HepG2 (cell line): ENCODE measurements around the gene SUN5. TPM values are rescaled to one million over a fixed set of nuclear protein-coding genes. Genes with fewer than 3 reads are reported as not detected.

Experiments
- HNRNPL ChIP-seq: fragments of 200-400 bp; formaldehyde crosslinking; IDR thresholded peaks from 2 replicates; pipeline ENCODE4 v1.6.1; 2017; ENCODE audit warnings: mild to moderate bottlenecking, low read depth, low read length
- SMAD1 ChIP-seq: sonication (generic); formaldehyde crosslinking; IDR thresholded peaks from 2 replicates; pipeline ENCODE4 v1.4.0; 2020; ENCODE audit warnings: missing genetic modification reagents, low read depth, mild to moderate bottlenecking, borderline replicate concordance
- ZNF256 ChIP-seq: sonication (generic); formaldehyde crosslinking; conservative IDR thresholded peaks from 2 replicates; pipeline ENCODE4 v1.4.0; 2020; ENCODE audit warnings: missing genetic modification reagents
- ZNF431 ChIP-seq: sonication (generic); formaldehyde crosslinking; IDR thresholded peaks from 2 replicates; pipeline ENCODE4 v1.9.0; 2022; ENCODE audit warnings: missing genetic modification reagents, low read depth, mild to moderate bottlenecking, borderline replicate concordance
- ZNF746 ChIP-seq: sonication (generic); formaldehyde crosslinking; IDR thresholded peaks from 2 replicates; pipeline ENCODE4 v1.8.0; 2022; ENCODE audit warnings: mild to moderate bottlenecking, missing genetic modification reagents
- ZNF747 ChIP-seq: sonication (generic); formaldehyde crosslinking; IDR thresholded peaks from 2 replicates; pipeline ENCODE4 v1.8.1; 2023; ENCODE audit warnings: missing genetic modification reagents, mild to moderate bottlenecking, borderline replicate concordance
- polyA plus RNA-seq, 8 experiments: library from polyadenylated mRNA; depleted of rRNA in 3 of 8; stranded (reverse) in 7 of 8; unstranded in 1 of 8; fragments of >200 nt; fragmentation: Illumina TruSeq in 4 of 8; extraction: Trizol in 4 of 8; gene quantifications; 2 replicates each; pipeline versions ENCODE4 v1.2.1 to v1.2.3, GENCODE V29; 2011 to 2016; ENCODE audit warnings: low read depth in 4 of 8, missing spikeins in 1 of 8, mixed read lengths in 1 of 8; ENCODE audit not compliant: insufficient read depth in 1 of 8
- total RNA-seq, 5 experiments: library from RNA; depleted of rRNA; stranded (reverse); fragments of >200 nt; fragmentation: Illumina TruSeq; extraction: Trizol; gene quantifications; 2 replicates each; pipeline ENCODE4 v1.2.3, GENCODE V29; 2016; ENCODE audit warnings: low read depth in 1 of 5
- TF ChIP-seq, protein P1 (sequence below): sonication (generic); formaldehyde crosslinking; IDR thresholded peaks from 2 replicates; pipeline ENCODE4 v1.4.0; 2020; ENCODE audit warnings: mild to moderate bottlenecking, missing genetic modification reagents
- TF ChIP-seq, protein P2 (sequence below): sonication (generic); formaldehyde crosslinking; IDR thresholded peaks from 2 replicates; pipeline ENCODE4 v1.4.0; 2020; ENCODE audit warnings: missing genetic modification reagents, borderline replicate concordance
- TF ChIP-seq, protein P3 (sequence below): sonication (generic); formaldehyde crosslinking; IDR thresholded peaks from one replicate; pipeline ENCODE4 v1.5.1; 2020; ENCODE audit warnings: mild to moderate bottlenecking, missing genetic modification reagents; ENCODE audit errors: not compliant biosample characterization

The SUN5 gene
- total and polyA plus RNA-seq, 2 of the 13 experiments (the other 11 are each of a cell fraction or from before 2014, with no cell fraction given), result not detected

DNA sequence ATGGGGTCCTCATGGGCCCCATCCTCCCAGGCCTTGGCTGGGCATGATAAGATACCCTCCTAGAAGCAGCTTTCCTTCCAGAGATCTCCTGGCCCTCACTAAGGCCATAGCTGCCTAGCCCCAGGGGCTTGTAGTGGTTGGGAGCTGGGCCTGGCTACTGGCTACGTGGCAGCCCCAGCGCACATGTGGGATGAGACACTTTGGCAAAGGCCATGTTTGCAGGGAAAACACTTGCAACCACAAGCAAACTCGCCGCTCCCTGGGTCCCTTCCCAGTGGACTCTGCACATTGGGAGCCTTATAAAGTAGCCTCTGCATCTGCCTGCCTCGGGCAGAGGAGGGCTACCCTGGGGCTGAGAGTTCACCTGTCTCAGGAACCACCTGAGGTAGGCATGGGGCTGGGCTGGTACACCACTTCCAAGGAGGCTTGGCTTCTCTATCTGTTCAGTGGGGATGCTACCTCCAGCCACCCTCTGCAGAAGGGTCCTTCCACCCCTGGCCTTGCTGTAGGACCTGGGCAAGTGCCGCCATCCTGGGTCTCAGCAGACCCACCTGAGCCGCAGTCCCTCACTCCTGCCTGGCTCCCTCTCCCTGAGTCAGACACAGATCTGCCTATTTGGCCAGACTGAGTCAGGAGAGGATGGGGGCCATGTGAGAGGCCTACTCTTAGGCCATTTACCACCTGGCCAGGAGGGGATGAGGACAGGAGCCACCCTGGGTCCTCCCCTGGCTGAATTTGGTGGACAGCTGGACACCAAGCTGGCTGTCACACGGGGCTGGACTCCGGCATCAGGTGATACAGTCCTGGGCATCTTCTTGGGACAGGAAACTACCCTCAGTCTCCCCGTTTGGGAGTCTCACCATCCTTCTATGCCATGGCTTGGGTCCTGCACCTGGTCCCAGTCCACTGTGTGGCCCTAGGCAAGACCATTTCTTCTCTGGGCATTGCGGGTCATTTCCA is 3.4 kb upstream of the SUN5 start, which contains the start of gene BPIFB2 (continued):
- TF ChIP-seq, protein P1, sequence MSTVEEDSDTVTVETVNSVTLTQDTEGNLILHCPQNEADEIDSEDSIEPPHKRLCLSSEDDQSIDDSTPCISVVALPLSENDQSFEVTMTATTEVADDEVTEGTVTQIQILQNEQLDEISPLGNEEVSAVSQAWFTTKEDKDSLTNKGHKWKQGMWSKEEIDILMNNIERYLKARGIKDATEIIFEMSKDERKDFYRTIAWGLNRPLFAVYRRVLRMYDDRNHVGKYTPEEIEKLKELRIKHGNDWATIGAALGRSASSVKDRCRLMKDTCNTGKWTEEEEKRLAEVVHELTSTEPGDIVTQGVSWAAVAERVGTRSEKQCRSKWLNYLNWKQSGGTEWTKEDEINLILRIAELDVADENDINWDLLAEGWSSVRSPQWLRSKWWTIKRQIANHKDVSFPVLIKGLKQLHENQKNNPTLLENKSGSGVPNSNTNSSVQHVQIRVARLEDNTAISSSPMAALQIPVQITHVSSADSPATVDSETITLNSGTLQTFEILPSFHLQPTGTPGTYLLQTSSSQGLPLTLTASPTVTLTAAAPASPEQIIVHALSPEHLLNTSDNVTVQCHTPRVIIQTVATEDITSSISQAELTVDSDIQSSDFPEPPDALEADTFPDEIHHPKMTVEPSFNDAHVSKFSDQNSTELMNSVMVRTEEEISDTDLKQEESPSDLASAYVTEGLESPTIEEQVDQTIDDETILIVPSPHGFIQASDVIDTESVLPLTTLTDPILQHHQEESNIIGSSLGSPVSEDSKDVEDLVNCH (CRISPR knock-in tag), result no peak
- TF ChIP-seq ZNF746, result peak; percentile 96
- no peak; the same call in none of the 2 replicates for TF ChIP-seq ZNF431 (CRISPR knock-in tag)
- peak; percentile 54; the same call in 1 of the 2 replicates for TF ChIP-seq ZNF256 (CRISPR knock-in tag)
- peak; percentile 82; the same call in 1 of the 2 replicates for TF ChIP-seq SMAD1
- TF ChIP-seq HNRNPL, result peak; percentile 93
- peak; percentile 96; the same call in 1 of the 2 replicates for TF ChIP-seq ZNF747 (CRISPR knock-in tag)
- TF ChIP-seq, protein P2, sequence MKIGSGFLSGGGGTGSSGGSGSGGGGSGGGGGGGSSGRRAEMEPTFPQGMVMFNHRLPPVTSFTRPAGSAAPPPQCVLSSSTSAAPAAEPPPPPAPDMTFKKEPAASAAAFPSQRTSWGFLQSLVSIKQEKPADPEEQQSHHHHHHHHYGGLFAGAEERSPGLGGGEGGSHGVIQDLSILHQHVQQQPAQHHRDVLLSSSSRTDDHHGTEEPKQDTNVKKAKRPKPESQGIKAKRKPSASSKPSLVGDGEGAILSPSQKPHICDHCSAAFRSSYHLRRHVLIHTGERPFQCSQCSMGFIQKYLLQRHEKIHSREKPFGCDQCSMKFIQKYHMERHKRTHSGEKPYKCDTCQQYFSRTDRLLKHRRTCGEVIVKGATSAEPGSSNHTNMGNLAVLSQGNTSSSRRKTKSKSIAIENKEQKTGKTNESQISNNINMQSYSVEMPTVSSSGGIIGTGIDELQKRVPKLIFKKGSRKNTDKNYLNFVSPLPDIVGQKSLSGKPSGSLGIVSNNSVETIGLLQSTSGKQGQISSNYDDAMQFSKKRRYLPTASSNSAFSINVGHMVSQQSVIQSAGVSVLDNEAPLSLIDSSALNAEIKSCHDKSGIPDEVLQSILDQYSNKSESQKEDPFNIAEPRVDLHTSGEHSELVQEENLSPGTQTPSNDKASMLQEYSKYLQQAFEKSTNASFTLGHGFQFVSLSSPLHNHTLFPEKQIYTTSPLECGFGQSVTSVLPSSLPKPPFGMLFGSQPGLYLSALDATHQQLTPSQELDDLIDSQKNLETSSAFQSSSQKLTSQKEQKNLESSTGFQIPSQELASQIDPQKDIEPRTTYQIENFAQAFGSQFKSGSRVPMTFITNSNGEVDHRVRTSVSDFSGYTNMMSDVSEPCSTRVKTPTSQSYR (CRISPR knock-in tag), result peak; percentile 59; the same call in 1 of the 2 replicates
- TF ChIP-seq, protein P3, sequence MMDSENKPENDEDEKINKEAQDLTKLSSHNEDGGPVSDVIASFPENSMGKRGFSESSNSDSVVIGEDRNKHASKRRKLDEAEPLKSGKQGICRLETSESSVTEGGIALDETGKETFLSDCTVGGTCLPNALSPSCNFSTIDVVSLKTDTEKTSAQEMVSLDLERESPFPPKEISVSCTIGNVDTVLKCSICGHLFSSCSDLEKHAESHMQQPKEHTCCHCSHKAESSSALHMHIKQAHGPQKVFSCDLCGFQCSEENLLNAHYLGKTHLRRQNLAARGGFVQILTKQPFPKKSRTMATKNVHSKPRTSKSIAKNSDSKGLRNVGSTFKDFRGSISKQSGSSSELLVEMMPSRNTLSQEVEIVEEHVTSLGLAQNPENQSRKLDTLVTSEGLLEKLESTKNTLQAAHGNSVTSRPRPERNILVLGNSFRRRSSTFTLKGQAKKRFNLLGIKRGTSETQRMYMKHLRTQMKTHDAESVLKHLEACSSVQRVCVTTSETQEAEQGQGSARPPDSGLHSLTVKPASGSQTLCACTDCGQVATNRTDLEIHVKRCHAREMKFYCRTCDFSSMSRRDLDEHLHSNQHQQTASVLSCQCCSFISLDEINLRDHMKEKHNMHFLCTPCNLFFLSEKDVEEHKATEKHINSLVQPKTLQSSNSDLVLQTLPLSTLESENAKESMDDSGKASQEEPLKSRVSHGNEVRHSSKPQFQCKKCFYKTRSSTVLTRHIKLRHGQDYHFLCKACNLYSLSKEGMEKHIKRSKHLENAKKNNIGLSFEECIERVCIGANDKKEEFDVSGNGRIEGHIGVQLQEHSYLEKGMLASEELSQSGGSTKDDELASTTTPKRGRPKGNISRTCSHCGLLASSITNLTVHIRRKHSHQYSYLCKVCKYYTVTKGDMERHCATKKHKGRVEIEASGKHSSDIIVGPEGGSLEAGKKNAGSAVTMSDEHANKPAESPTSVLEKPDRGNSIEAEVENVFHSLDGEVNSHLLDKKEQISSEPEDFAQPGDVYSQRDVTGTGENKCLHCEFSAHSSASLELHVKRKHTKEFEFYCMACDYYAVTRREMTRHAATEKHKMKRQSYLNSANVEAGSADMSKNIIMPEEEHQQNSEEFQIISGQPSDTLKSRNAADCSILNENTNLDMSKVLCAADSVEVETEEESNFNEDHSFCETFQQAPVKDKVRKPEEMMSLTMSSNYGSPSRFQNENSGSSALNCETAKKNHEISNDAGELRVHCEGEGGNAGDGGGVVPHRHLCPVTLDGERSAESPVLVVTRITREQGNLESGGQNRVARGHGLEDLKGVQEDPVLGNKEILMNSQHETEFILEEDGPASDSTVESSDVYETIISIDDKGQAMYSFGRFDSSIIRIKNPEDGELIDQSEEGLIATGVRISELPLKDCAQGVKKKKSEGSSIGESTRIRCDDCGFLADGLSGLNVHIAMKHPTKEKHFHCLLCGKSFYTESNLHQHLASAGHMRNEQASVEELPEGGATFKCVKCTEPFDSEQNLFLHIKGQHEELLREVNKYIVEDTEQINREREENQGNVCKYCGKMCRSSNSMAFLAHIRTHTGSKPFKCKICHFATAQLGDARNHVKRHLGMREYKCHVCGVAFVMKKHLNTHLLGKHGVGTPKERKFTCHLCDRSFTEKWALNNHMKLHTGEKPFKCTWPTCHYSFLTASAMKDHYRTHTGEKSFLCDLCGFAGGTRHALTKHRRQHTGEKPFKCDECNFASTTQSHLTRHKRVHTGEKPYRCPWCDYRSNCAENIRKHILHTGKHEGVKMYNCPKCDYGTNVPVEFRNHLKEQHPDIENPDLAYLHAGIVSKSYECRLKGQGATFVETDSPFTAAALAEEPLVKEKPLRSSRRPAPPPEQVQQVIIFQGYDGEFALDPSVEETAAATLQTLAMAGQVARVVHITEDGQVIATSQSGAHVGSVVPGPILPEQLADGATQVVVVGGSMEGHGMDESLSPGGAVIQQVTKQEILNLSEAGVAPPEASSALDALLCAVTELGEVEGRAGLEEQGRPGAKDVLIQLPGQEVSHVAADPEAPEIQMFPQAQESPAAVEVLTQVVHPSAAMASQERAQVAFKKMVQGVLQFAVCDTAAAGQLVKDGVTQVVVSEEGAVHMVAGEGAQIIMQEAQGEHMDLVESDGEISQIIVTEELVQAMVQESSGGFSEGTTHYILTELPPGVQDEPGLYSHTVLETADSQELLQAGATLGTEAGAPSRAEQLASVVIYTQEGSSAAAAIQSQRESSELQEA (CRISPR knock-in tag), result peak; percentile 21
